HEK293 (cell line): Measurements from ENCODE around the gene TIAL1.

Experiments
- HOXA7 ChIP-seq: sonication (generic); formaldehyde crosslinking; IDR thresholded peaks from 2 replicates; pipeline ENCODE4 v1.8.1; 2022; ENCODE audit warnings: missing genetic modification reagents, borderline replicate concordance
- KLF8 ChIP-seq: fragments of 450-650 bp; formaldehyde crosslinking; IDR thresholded peaks from 2 replicates; pipeline ENCODE4 v1.5.1; 2016; ENCODE audit warnings: missing biosample characterization, missing genetic modification characterization
- OSR2 ChIP-seq: fragments of 450-650 bp; formaldehyde crosslinking; IDR thresholded peaks from 2 replicates; pipeline ENCODE4 v1.5.1; 2016; ENCODE audit warnings: missing biosample characterization, missing genetic modification characterization
- PATZ1 ChIP-seq: fragments of 450-650 bp; formaldehyde crosslinking; IDR thresholded peaks from 2 replicates; pipeline ENCODE4 v1.5.1; 2016; ENCODE audit warnings: missing biosample characterization, missing genetic modification characterization
- PRDM2 ChIP-seq: fragments of 450-650 bp; formaldehyde crosslinking; IDR thresholded peaks from 2 replicates; pipeline ENCODE4 v1.5.1; 2016; ENCODE audit warnings: missing biosample characterization, missing genetic modification characterization, borderline replicate concordance
- REST ChIP-seq: fragments of 450-650 bp; formaldehyde crosslinking; IDR thresholded peaks from 2 replicates; pipeline ENCODE4 v1.5.1; 2016; ENCODE audit warnings: missing biosample characterization, missing genetic modification characterization
- TRIM28 ChIP-seq: IDR thresholded peaks from 2 replicates; pipeline ENCODE4 v1.6.1; 2011; ENCODE audit warnings: low read length, control low read depth, borderline replicate concordance
- ZIC2 ChIP-seq: fragments of 450-650 bp; formaldehyde crosslinking; IDR thresholded peaks from 2 replicates; pipeline ENCODE4 v1.5.1; 2016; ENCODE audit warnings: missing biosample characterization, missing genetic modification characterization
- ZNF132 ChIP-seq: fragments of 450-650 bp; formaldehyde crosslinking; IDR thresholded peaks from 2 replicates; pipeline ENCODE4 v1.5.1; 2017; ENCODE audit warnings: missing biosample characterization, missing genetic modification characterization, borderline replicate concordance
- ZNF133 ChIP-seq: fragments of 450-650 bp; formaldehyde crosslinking; IDR thresholded peaks from 2 replicates; pipeline ENCODE4 v1.5.1; 2016; ENCODE audit warnings: missing biosample characterization, missing genetic modification characterization
- ZNF16 ChIP-seq: fragments of 450-650 bp; formaldehyde crosslinking; IDR thresholded peaks from 2 replicates; pipeline ENCODE4 v1.5.1; 2016; ENCODE audit warnings: low read depth, missing biosample characterization, missing genetic modification characterization
- ZNF169 ChIP-seq: fragments of 450-650 bp; formaldehyde crosslinking; IDR thresholded peaks from 2 replicates; pipeline ENCODE4 v1.5.1; 2016; ENCODE audit warnings: missing biosample characterization, missing genetic modification characterization
- ZNF184 ChIP-seq: fragments of 450-650 bp; IDR thresholded peaks from 2 replicates; pipeline ENCODE4 v1.5.1; 2018; ENCODE audit warnings: missing biosample characterization, mild to moderate bottlenecking, missing genetic modification characterization
- ZNF221 ChIP-seq: fragments of 450-650 bp; formaldehyde crosslinking; IDR thresholded peaks from 2 replicates; pipeline ENCODE4 v1.5.1; 2017; ENCODE audit warnings: missing biosample characterization, missing genetic modification characterization, borderline replicate concordance
- ZNF248 ChIP-seq: fragments of 450-650 bp; formaldehyde crosslinking; IDR thresholded peaks from 2 replicates; pipeline ENCODE4 v1.5.1; 2017; ENCODE audit warnings: missing biosample characterization, missing genetic modification characterization
- ZNF274 ChIP-seq, 2 experiments: fragments of 200-500 bp in 1 of 2; fragments of 450-650 bp in 1 of 2; sonication (Bioruptor generic) in 1 of 2; formaldehyde crosslinking in 1 of 2; IDR thresholded peaks; 2 replicates each; pipeline versions ENCODE4 v1.5.1 to v1.6.1; 2014 to 2016; ENCODE audit warnings: borderline replicate concordance in 1 of 2, inconsistent platforms in 1 of 2, low read length in 1 of 2, missing biosample characterization in 1 of 2, missing genetic modification characterization in 1 of 2
- ZNF302 ChIP-seq: fragments of 450-650 bp; formaldehyde crosslinking; IDR thresholded peaks from 2 replicates; pipeline ENCODE4 v1.5.1; 2016; ENCODE audit warnings: missing biosample characterization, missing genetic modification characterization, low read depth
- ZNF37A ChIP-seq: fragments of 450-650 bp; IDR thresholded peaks from 2 replicates; pipeline ENCODE4 v1.5.1; 2018; ENCODE audit warnings: missing biosample characterization, missing genetic modification characterization
- ZNF391 ChIP-seq: fragments of 450-650 bp; formaldehyde crosslinking; IDR thresholded peaks from 2 replicates; pipeline ENCODE4 v1.5.1; 2016; ENCODE audit warnings: low read depth, missing biosample characterization, missing genetic modification characterization, borderline replicate concordance
- ZNF473 ChIP-seq: fragments of 450-650 bp; formaldehyde crosslinking; IDR thresholded peaks from 2 replicates; pipeline ENCODE4 v1.5.1; 2017; ENCODE audit warnings: missing biosample characterization, missing genetic modification characterization
- ZNF48 ChIP-seq: fragments of 450-650 bp; formaldehyde crosslinking; IDR thresholded peaks from 2 replicates; pipeline ENCODE4 v1.5.1; 2016; ENCODE audit warnings: missing biosample characterization, missing genetic modification characterization
- ZNF529 ChIP-seq: fragments of 450-650 bp; formaldehyde crosslinking; IDR thresholded peaks from 2 replicates; pipeline ENCODE4 v1.5.1; 2017; ENCODE audit warnings: missing genetic modification characterization, missing biosample characterization; ENCODE audit not compliant: insufficient replicate concordance
- ZNF626 ChIP-seq: fragments of 450-650 bp; sonication (Bioruptor Pico); formaldehyde crosslinking; IDR thresholded peaks from 2 replicates; pipeline ENCODE4 v1.5.1; 2018; ENCODE audit warnings: missing biosample characterization, missing genetic modification characterization, inconsistent platforms
- ZNF639 ChIP-seq: fragments of 450-650 bp; formaldehyde crosslinking; IDR thresholded peaks from 2 replicates; pipeline ENCODE4 v1.5.1; 2016; ENCODE audit warnings: missing biosample characterization, missing genetic modification characterization
- ZNF654 ChIP-seq: fragments of 450-650 bp; formaldehyde crosslinking; IDR thresholded peaks from 2 replicates; pipeline ENCODE4 v1.5.1; 2016; ENCODE audit warnings: low read depth, missing biosample characterization, missing genetic modification characterization
- ZNF664 ChIP-seq: fragments of 450-650 bp; formaldehyde crosslinking; IDR thresholded peaks from 2 replicates; pipeline ENCODE4 v1.5.1; 2016; ENCODE audit warnings: missing biosample characterization, missing genetic modification characterization
- ZSCAN16 ChIP-seq: fragments of 450-650 bp; formaldehyde crosslinking; IDR thresholded peaks from 2 replicates; pipeline ENCODE4 v1.5.1; 2016; ENCODE audit warnings: missing biosample characterization, missing genetic modification characterization

Gene TIAL1

GRCh38 chr10:119596537-119597404, at the start of gene TIAL1 (continued):
- TF ChIP-seq REST, result peak; percentile 44; the same call in 1 of the 2 replicates
- TF ChIP-seq OSR2 (tag by site-specific recombination), result peak; percentile 74; the same call in 1 of the 2 replicates
- no peak for TF ChIP-seq ZNF48 (tag by site-specific recombination)
- peak; percentile 40; the same call in 1 of the 2 replicates for TF ChIP-seq TRIM28
- no peak for TF ChIP-seq ZNF37A (tag by site-specific recombination)
- TF ChIP-seq ZIC2 (tag by site-specific recombination), result peak; percentile 26; the same call in 1 of the 2 replicates
- no peak for TF ChIP-seq ZNF473 (tag by site-specific recombination)
- TF ChIP-seq ZNF391 (tag by site-specific recombination), result peak; percentile 94; the same call in 1 of the 2 replicates
- TF ChIP-seq ZNF248, result no peak
- no peak for TF ChIP-seq ZNF302 (tag by site-specific recombination)
- TF ChIP-seq ZNF16 (tag by site-specific recombination), result no peak
- no peak for TF ChIP-seq ZNF221
- TF ChIP-seq ZNF654 (tag by site-specific recombination), result no peak
- peak; percentile 55 for TF ChIP-seq KLF8
- TF ChIP-seq ZNF664, result no peak
- TF ChIP-seq ZNF133 (tag by site-specific recombination), result no peak
- TF ChIP-seq ZNF626 (tag by site-specific recombination), result no peak
- TF ChIP-seq ZSCAN16, result no peak
- peak; percentile 91 for TF ChIP-seq PATZ1 (tag by site-specific recombination)
- TF ChIP-seq ZNF639 (tag by site-specific recombination), result peak; percentile 71
- no peak for TF ChIP-seq ZNF169 (tag by site-specific recombination)
- no peak for TF ChIP-seq ZNF274 (IDR thresholded peaks at IDR 0.05; ENCODE audit: low read length)
- no peak for TF ChIP-seq ZNF274 (tag by site-specific recombination; IDR thresholded peaks at IDR 0.05; ENCODE audit: borderline replicate concordance)
- TF ChIP-seq ZNF184 (tag by site-specific recombination), result no peak
- TF ChIP-seq ZNF132, result no peak
- no peak for TF ChIP-seq ZNF529 (tag by site-specific recombination)
- TF ChIP-seq PRDM2 (tag by site-specific recombination), result no peak
- TF ChIP-seq HOXA7 (CRISPR knock-in tag), result no peak
